Measurements from ENCODE around the gene APC.
A peak's percentile ranks its signal among the peaks of the same experiment; 100 is the strongest.

APC gene

DNA sequence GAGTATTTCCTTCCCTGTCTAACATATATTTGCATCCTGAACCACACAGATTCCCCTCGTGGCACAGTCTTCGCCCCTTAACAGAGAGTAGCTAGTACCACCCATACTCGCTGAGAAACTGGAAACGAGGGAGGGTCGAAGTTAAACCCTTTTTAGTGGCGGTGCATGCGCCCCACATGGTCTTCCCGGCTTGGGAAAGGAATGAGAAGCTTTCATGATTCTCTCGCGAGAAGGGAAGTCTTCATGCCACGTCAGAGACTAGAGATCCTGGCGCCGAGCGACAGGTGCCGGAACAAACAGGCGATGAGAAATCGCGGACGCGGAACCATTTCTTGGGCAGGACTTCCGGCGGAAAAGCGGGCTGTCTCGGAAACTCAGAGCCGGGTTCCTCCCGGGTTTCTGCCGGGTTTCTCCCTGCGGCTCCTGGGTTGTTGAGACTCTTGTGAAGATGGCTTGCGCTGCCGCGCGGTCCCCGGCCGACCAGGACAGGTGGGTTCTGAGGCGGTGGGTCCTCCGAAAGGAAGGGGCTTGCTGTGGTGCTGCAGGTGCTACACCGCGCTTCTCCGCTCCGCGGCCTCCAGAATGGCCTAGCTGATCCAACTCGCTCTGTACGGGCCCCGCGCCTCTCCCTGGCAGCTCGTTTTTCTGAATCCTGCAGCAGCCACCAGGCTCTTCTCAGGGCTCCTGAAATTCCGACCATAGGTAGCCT is 123.4 kb downstream of the APC start, which contains the start of gene SRP19:
SRP19 (plus strand) TSS at position 359 of the 709 bp plus-strand sequence; CDS start at position 449, 90 bp downstream.
- no peak for TF ChIP-seq CTCF (IDR thresholded peaks at IDR 0.05; ENCODE audit: control extremely low read depth, extremely low read depth, low read depth, missing control alignments)
- ChIA-PET CTCF (interaction anchor here (1.2 to 3.2 kb wide), 8 partner anchors 13 to 106 kb away, joined by 3 to 28 read pairs (median 4); no protein-coding TSS in a partner anchor), POLR2A (interaction anchor here (1.2 kb wide), 1 partner anchor 21 kb away, joined by 3 read pairs; no protein-coding TSS in a partner anchor)
- peak; percentile 96 for DNase-seq (ENCODE audit: extremely low spot score)

GRCh38 chr5:112861638-112861985 is 123.9 kb downstream of the APC start:
- TF ChIP-seq CTCF (IDR thresholded peaks at IDR 0.05; ENCODE audit: control extremely low read depth, extremely low read depth, low read depth, missing control alignments), result no peak
- POLR2A ChIA-PET, result interaction anchor here (1.2 kb wide), 1 partner anchor 22 kb away, joined by 3 read pairs; no protein-coding TSS in a partner anchor
- no peak for DNase-seq (ENCODE audit: extremely low spot score)
- CTCF ChIA-PET, result interaction anchor here (1.2 to 1.7 kb wide), 2 partner anchors 17 to 61 kb away, joined by 4 read pairs; no protein-coding TSS in a partner anchor

- CTCF ChIA-PET, result interaction anchor here (1.2 kb wide), 1 partner anchor 61 kb away, joined by 4 read pairs; no protein-coding TSS in a partner anchor
- no peak for DNase-seq (ENCODE audit: extremely low spot score)
- POLR2A ChIA-PET, result no interaction called here
- no peak for TF ChIP-seq CTCF (IDR thresholded peaks at IDR 0.05; ENCODE audit: control extremely low read depth, extremely low read depth, low read depth, missing control alignments)
These were observed 124.4 kb downstream of the APC start for GRCh38 chr5:112862085-112862484.

GRCh38 chr5:112863549-112863948 is 125.9 kb downstream of the APC start:
- ChIA-PET POLR2A (no interaction called here), CTCF (interaction anchor here (1.7 kb wide), 1 partner anchor 18 kb away, joined by 4 read pairs; no protein-coding TSS in a partner anchor)
- DNase-seq (ENCODE audit: extremely low spot score), result no peak
- no peak for TF ChIP-seq CTCF (IDR thresholded peaks at IDR 0.05; ENCODE audit: control extremely low read depth, extremely low read depth, low read depth, missing control alignments)

- DNase-seq (ENCODE audit: extremely low spot score), result no peak
- POLR2A ChIA-PET, result no interaction called here
- no peak for TF ChIP-seq CTCF (IDR thresholded peaks at IDR 0.05; ENCODE audit: control extremely low read depth, extremely low read depth, low read depth, missing control alignments)
- CTCF ChIA-PET, result no interaction called here
These were observed 127.4 kb downstream of the APC start for GRCh38 chr5:112865128-112865527.

- CTCF ChIA-PET, result interaction anchor here (1.1 to 1.5 kb wide), 4 partner anchors 12 to 56 kb away, joined by 4 read pairs; no protein-coding TSS in a partner anchor
- POLR2A ChIA-PET, result no interaction called here
- TF ChIP-seq CTCF (IDR thresholded peaks at IDR 0.05; ENCODE audit: control extremely low read depth, extremely low read depth, low read depth, missing control alignments), result no peak
- no peak for DNase-seq (ENCODE audit: extremely low spot score)
These were observed 129.1 kb downstream of the APC start for GRCh38 chr5:112866739-112867138.

All from GM10248 (cell line).